Putamen (tissue), 1 donor: Measurements from ENCODE around the gene MYO1D.
A peak's percentile ranks its signal among the peaks of the same experiment; 100 is the strongest.
"Not testable (repeated sequence)": the region's sequence is repeated elsewhere in the genome, so short reads cannot be mapped to it uniquely, and the experiment has no call there.

Experiments used
- DNase-seq: peaks from one replicate; pipeline ENCODE4 v3.0.0-alpha.2; 2016; ENCODE audit warnings: low spot score

Gene MYO1D

GRCh38 chr17:32773856-32774694 is 102.8 kb downstream of the MYO1D start:
- no peak for DNase-seq

GRCh38 chr17:32772453-32773025 is 104.4 kb downstream of the MYO1D start:
- no peak for DNase-seq

GRCh38 chr17:32771396-32771795 is 105.5 kb downstream of the MYO1D start:
- DNase-seq: no peak

- no peak for DNase-seq
These were observed 107.1 kb downstream of the MYO1D start for GRCh38 chr17:32769846-32770245.

- no peak for DNase-seq
These were observed 113.0 kb downstream of the MYO1D start for GRCh38 chr17:32763855-32764439.

GRCh38 chr17:32759476-32759875 is 117.4 kb downstream of the MYO1D start:
- no peak for DNase-seq

- DNase-seq: no peak
These were observed 119.0 kb downstream of the MYO1D start for GRCh38 chr17:32757963-32758362.

GRCh38 chr17:32756696-32757095 is 120.2 kb downstream of the MYO1D start:
- no peak for DNase-seq

- DNase-seq: peak; percentile 80
These were observed 121.7 kb downstream of the MYO1D start for GRCh38 chr17:32755045-32755805.

- DNase-seq: no peak
These were observed 124.0 kb downstream of the MYO1D start for GRCh38 chr17:32752934-32753333.

GRCh38 chr17:32747856-32748255 is 129.1 kb downstream of the MYO1D start:
- DNase-seq: no peak

GRCh38 chr17:32746698-32747097 is 130.2 kb downstream of the MYO1D start:
- DNase-seq: no peak

GRCh38 chr17:32746280-32746679 is 130.6 kb downstream of the MYO1D start:
- DNase-seq: no peak

GRCh38 chr17:32742681-32743538 is 134.0 kb downstream of the MYO1D start:
- no peak for DNase-seq

- DNase-seq: no peak
These were observed 135.5 kb downstream of the MYO1D start for GRCh38 chr17:32741381-32741780.

GRCh38 chr17:32739722-32740121 is 137.2 kb downstream of the MYO1D start:
- DNase-seq: no peak

GRCh38 chr17:32739151-32739550 is 137.8 kb downstream of the MYO1D start:
- DNase-seq: not testable (repeated sequence)

GRCh38 chr17:32733401-32733800 is 143.5 kb downstream of the MYO1D start:
- DNase-seq: no peak

GRCh38 chr17:32732900-32733299 is 144.0 kb downstream of the MYO1D start:
- no peak for DNase-seq

- no peak for DNase-seq
These were observed 144.7 kb downstream of the MYO1D start for GRCh38 chr17:32732296-32732642.

- no peak for DNase-seq
These were observed 145.2 kb downstream of the MYO1D start for GRCh38 chr17:32731556-32732295.
